ENCODE measurements around the gene KDELR3.
A peak's percentile ranks its signal among the peaks of the same experiment; 100 is the strongest.

The KDELR3 gene

GRCh38 chr22:38446018-38446601 lies 21.8 kb upstream of the KDELR3 start:
- no peaks in the 10 kb centered on the region for H3K36me3 ChIP-seq (ENCODE audit: control insufficient read depth in 2 of 2, insufficient read depth in 1 of 2, low read length in 2 of 2)
- no peaks in the 10 kb centered on the region for H3K9me3 ChIP-seq (ENCODE audit: control insufficient read depth, insufficient read depth, low read depth, low read length)
- H3K27ac ChIP-seq (ENCODE audit: extremely low read depth, low read depth, low read length) = no peak overlapping the region
- CTCF ChIA-PET = interaction anchor here (1.0 to 1.1 kb wide), 2 partner anchors 11 to 394 kb away, joined by 4 read pairs; no protein-coding TSS in a partner anchor
- no peaks in the 10 kb centered on the region for H3K4me1 ChIP-seq (ENCODE audit: control insufficient read depth, insufficient read depth, low read length)
- POLR2A ChIA-PET = interaction anchor here (0.5 kb wide), 1 partner anchor 248 kb away, joined by 9 read pairs; no protein-coding TSS in a partner anchor
- no peak overlapping the region for H3K4me3 ChIP-seq (ENCODE audit: low read depth, low read length)
- TF ChIP-seq GLIS2 (tag by site-specific recombination; IDR thresholded peaks at IDR 0.05) = 0 out of 2 replicates have a peak, but pooled peaks have one; percentile 33
- TF ChIP-seq ZSCAN4 (tag by site-specific recombination; IDR thresholded peaks at IDR 0.05) = no peak
- TF ChIP-seq ZFP69B (tag by site-specific recombination; IDR thresholded peaks at IDR 0.05) = no peak
- TF ChIP-seq ZNF610 (tag by site-specific recombination; IDR thresholded peaks at IDR 0.05; ENCODE audit: borderline replicate concordance) = no peak
- TF ChIP-seq ZNF521 (tag by site-specific recombination; IDR thresholded peaks at IDR 0.05) = no peak
- 0 out of 2 replicates have a peak, but pooled peaks have one; percentile 21 for TF ChIP-seq ZNF692 (tag by site-specific recombination; IDR thresholded peaks at IDR 0.05)
- no peak for TF ChIP-seq ZNF530 (tag by site-specific recombination; IDR thresholded peaks at IDR 0.05; ENCODE audit: low read depth)
- no peak for TF ChIP-seq ZNF16 (tag by site-specific recombination; IDR thresholded peaks at IDR 0.05; ENCODE audit: low read depth)
- TF ChIP-seq ZNF571 (tag by site-specific recombination; IDR thresholded peaks at IDR 0.05) = no peak
- no peak for TF ChIP-seq ZNF747 (tag by site-specific recombination; IDR thresholded peaks at IDR 0.05)
- no peak for TF ChIP-seq PBX3 (CRISPR knock-in tag; IDR thresholded peaks at IDR 0.05)
- no peak for TF ChIP-seq ZBTB21 (tag by site-specific recombination; IDR thresholded peaks at IDR 0.05)
- TF ChIP-seq ZNF768 (tag by site-specific recombination; IDR thresholded peaks at IDR 0.05) = no peak
- no peak for TF ChIP-seq ZNF221 (tag by site-specific recombination; IDR thresholded peaks at IDR 0.05; ENCODE audit: borderline replicate concordance)
- TF ChIP-seq ZNF266 (tag by site-specific recombination; IDR thresholded peaks at IDR 0.05; ENCODE audit: low read depth) = no peak
- peak; percentile 33; the same call in 1 of the 2 replicates for TF ChIP-seq KLF1 (tag by site-specific recombination; IDR thresholded peaks at IDR 0.05)
- TF ChIP-seq ZNF148 (tag by site-specific recombination; IDR thresholded peaks at IDR 0.05; ENCODE audit: borderline replicate concordance) = no peak
- 0 out of 2 replicates have a peak, but pooled peaks have one; percentile 13 for TF ChIP-seq ZBTB8A (tag by site-specific recombination; IDR thresholded peaks at IDR 0.05)
- no peak for TF ChIP-seq ZNF837 (tag by site-specific recombination; IDR thresholded peaks at IDR 0.05)
- TF ChIP-seq ZBTB44 (tag by site-specific recombination; IDR thresholded peaks at IDR 0.05) = no peak
- no peak for TF ChIP-seq ZNF26 (tag by site-specific recombination; IDR thresholded peaks at IDR 0.05)
- TF ChIP-seq ZNF548 (tag by site-specific recombination; IDR thresholded peaks at IDR 0.05) = no peak
- no peak for TF ChIP-seq REPIN1 (tag by site-specific recombination; IDR thresholded peaks at IDR 0.05; ENCODE audit: low read depth)
- TF ChIP-seq ZNF23 (tag by site-specific recombination; IDR thresholded peaks at IDR 0.05; ENCODE audit: borderline replicate concordance) = no peak
- no peak for TF ChIP-seq ZNF302 (tag by site-specific recombination; IDR thresholded peaks at IDR 0.05; ENCODE audit: low read depth)
- TF ChIP-seq MZF1 (tag by site-specific recombination; IDR thresholded peaks at IDR 0.05; ENCODE audit: borderline replicate concordance) = no peak
- TF ChIP-seq ZNF596 (tag by site-specific recombination; IDR thresholded peaks at IDR 0.05) = no peak

Measured in HEK293 (cell line).